ENCODE data around the gene NUP210L.

DNA sequence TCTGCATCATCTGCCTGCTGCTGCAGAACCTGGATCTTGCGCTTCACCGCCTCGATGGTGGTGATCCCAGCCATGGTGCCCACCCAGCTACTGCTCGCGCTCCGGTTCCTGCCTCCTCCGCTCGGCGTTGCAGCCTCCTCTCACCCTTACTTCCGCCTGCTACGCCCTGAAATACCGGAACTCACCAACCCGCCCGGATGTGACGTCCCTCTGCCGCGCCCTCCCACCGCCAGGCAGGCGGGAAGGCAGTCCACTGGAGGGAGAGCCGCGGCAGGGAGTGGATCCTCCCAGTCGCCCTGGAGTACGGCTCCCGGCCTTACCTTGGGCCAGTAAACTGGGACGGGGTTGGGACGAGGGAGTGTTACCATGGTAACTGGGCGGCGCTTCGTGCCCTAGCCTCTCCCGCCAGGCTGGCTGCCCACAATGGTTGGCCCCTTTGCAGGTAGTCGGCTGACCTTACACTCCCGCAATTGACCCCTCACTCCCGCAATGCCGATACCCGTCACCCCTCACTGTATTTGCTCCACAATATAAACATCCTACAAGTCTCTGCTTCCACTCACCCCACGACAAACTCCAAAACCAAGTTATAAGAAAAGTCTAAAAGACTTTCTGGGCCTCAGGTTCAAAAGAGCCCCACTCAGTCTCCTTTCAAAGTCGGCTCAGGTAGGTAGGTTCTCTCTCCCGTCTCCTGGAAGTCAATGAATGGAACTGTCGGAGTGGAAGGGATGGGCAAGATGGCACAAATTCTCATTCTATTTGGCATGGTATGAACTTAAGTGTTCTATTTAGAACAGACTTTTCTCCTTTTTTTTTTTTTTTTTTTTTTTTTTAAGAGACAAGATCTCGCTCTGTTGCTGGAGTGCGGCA lies 28.4 kb upstream of the NUP210L start:
- TF ChIP-seq EZH2 (IDR thresholded peaks at IDR 0.05) = no peak
- peak; percentile 95 for TF ChIP-seq POLR2AphosphoS5 (IDR thresholded peaks at IDR 0.05; ENCODE audit: borderline replicate concordance, low read depth, low read length)
- peak; percentile 50 for TF ChIP-seq FOXP2 (optimal IDR thresholded peaks at IDR 0.05; ENCODE audit: control extremely low read depth, extremely low read length, insufficient read depth)

Data from SK-N-MC (cell line).